GM10248 (cell line): ENCODE results near the gene IL17RB.

ENCODE experiments used
- CTCF ChIA-PET: fragments of 300-600 bp; sonication (Branson Sonifier 250); formaldehyde crosslinking; extraction: SDS; loops from one replicate; lab custom pipeline; 2021; ENCODE audit warnings: antibody characterized with exemption; lab: Yijun Ruan, JAX
- POLR2A ChIA-PET: fragments of 350-650 bp; sonication (Branson Sonifier 250); formaldehyde crosslinking; extraction: SDS; loops from one replicate; lab custom pipeline; 2020; ENCODE audit warnings: antibody characterized with exemption; lab: Yijun Ruan, JAX
- DNase-seq: peaks from one replicate; pipeline ENCODE4 v3.0.0; 2012; ENCODE audit errors: extremely low spot score
- TF ChIP-seq, protein P1 (sequence below): IDR thresholded peaks from 2 replicates; pipeline ENCODE4 v1.5.1; 2012; ENCODE audit warnings: mild to moderate bottlenecking, low read depth; ENCODE audit errors: extremely low read depth, missing control alignments, control extremely low read depth

The IL17RB gene

DNA sequence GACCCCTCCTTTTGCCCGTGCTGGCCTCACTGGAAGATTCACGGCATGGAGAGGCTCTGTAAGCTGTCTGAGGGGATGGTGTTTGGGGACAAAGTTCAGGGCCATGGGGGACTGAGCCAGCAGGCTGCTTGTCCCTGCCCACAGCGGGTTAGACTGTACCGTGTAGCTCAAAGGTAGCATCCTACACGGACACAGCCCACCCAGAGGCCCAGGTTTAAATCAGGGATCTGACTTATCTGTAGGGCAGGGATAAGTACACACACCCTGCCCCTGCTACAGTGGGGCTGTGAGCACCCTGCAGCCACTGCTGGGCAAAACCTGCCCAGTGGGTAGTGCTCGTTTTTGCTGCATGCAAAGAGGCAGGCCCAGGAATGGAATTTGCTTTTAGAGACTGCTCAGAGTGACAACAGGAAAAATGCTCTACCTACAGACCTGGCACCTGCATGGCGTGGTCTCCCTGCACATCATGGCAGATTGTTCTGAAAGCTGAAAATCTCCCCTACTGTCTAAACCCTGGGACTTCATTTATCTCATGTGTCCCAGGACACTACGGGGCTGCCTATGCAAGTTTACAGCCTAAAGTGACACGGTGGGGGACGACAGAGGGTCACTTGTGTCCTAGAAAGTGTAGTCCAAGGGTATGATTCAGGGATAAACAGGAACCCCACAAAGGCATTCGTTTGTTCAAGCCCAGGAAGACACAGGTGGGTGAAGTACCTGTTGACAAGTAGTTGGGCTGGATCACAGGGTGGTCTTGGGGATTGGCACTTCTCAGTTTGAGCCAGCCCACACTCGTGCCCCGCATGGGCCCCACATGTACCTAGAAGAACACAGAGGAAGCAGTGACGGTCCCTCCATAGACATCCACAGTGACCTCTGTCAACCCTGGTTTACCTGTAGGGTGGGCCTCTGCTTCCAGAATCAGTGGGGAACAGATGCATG, 27.9 kb upstream of the IL17RB start:
- POLR2A ChIA-PET: no interaction called here
- TF ChIP-seq, protein P1, sequence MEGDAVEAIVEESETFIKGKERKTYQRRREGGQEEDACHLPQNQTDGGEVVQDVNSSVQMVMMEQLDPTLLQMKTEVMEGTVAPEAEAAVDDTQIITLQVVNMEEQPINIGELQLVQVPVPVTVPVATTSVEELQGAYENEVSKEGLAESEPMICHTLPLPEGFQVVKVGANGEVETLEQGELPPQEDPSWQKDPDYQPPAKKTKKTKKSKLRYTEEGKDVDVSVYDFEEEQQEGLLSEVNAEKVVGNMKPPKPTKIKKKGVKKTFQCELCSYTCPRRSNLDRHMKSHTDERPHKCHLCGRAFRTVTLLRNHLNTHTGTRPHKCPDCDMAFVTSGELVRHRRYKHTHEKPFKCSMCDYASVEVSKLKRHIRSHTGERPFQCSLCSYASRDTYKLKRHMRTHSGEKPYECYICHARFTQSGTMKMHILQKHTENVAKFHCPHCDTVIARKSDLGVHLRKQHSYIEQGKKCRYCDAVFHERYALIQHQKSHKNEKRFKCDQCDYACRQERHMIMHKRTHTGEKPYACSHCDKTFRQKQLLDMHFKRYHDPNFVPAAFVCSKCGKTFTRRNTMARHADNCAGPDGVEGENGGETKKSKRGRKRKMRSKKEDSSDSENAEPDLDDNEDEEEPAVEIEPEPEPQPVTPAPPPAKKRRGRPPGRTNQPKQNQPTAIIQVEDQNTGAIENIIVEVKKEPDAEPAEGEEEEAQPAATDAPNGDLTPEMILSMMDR: no peak

DNA sequence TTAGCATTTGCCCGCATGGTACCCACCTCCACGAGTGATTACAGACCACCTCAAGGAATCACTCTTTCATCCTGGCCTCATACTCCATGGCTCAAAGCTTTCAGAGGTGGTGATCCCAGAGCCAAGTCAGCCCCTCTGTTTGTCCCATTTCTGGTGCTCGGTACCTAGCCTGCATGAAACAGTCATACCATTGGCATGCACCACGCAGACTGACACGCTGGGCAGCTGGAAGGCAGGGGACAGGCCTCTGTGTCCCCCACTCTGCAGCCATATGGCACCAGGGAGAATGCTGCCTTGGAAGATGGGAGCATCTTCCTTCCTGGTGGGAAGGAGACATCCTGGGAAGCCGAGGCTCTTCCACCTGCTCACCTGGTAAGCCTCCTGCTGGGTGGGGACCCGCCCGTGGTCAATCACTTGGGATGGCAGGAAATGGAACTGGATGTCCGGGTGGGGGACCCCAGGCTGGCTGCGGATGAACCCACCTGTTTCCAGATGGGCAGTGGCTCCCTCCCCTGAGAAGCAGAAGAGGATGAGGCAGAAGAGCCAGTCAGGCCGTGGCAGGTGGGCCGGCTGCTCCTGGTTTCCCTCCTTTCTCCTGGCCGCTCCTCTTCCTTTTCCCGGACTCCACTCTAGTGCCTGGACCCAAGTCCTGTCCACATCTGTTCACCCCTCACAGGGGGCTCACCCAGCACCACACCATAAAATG, 27.1 kb upstream of the IL17RB start:
- TF ChIP-seq, protein P1: no peak
- ChIA-PET POLR2A (no interaction called here), CTCF (no interaction called here)
- DNase-seq: no peak

More for the DNA sequence above, 27.9 kb upstream of the IL17RB start:
- no peak for DNase-seq
- CTCF ChIA-PET: no interaction called here

DNA sequence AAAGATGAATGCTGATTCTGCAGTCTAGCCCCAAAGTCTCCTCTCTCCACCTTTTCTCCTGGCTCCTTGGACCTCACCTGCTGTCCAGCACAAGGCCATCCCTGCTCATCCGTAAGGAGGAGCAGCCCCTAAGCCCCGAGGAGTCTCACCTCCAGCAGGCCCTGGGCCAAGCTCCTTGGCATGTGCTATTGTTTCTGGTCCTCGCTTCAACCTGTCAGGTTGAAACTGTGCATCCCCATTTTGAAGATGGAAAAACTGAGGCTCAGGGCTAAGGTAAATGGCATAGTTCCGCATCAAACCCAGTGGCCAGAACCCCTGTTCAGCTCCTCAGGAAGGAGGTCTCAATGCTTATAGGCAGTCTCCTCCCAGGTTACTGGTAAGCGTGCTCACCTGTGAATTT, 26.3 kb upstream of the IL17RB start:
- ChIA-PET POLR2A (no interaction called here), CTCF (no interaction called here)
- DNase-seq: no peak
- TF ChIP-seq, protein P1: no peak

DNA sequence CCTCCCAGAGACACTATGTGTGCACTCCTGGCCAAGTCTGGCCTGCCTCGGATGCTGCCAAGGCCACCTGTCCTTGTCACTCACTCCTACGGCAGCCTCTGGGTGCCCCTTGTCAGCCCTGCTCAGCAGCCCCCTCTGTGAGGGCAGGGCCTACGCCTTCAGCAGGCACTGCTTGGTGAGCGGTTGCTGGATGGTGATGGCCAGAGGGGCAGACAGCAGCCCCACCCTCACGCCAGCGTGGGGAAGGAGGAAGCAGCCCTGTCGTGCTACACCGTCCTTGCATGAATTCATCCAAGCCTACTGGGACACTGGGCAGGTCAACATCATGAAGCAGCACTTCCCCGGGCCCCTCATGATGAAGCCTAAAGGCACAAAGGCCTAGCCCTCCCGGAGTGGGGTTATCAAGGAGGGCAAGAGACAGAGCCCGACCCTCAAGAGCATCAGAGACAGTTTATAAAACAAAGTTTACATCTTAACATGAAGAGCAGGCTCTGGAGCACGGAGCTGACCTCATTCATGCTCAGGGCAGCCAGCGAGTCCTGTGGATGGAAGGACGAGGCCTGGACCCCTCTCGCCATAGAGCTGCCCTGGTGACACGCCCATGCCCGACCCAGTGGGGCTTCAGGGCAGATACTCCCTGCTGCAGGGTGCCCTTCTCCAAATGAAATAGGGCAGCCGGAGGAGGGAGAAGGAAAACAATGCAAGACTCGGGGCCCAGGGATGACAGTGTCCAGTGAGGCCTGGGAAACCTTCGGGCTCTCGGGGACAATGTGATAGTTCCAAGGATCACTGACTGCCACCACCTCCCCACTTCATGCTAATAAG, 25.4 kb upstream of the IL17RB start:
- TF ChIP-seq, protein P1: no peak
- no peak for DNase-seq
- CTCF ChIA-PET: interaction anchor here (1.4 kb wide), 1 partner anchor 14 kb away, joined by 3 read pairs; no protein-coding TSS in a partner anchor
- POLR2A ChIA-PET: no interaction called here

DNA sequence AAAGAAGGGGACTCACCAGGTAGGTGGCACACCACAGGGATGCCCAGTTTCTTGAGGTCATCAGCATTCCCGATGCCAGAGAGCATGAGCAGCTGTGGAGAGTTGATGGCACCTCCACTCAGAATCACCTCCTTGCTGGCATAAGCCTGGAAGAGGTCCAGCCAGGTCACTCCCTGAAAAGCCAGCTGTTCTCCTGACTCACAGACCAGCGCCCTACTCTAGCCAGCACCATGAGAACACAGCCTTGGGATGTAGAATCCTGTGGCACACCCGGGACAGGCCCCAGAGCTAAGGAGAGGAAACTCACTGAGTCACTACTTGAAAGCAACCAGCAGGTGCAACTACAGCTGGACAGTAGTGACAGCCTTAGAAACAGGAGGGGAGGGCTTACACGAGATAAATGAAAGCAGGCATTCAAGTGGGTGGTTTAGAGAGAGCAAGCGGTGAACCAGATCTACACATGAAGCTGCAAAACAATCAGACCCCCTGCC, 24.7 kb upstream of the IL17RB start:
- CTCF ChIA-PET: interaction anchor here (0.9 to 1.4 kb wide), 3 partner anchors 12 to 33 kb away, joined by 3 to 4 read pairs (median 3); no protein-coding TSS in a partner anchor
- POLR2A ChIA-PET: no interaction called here
- DNase-seq: no peak
- TF ChIP-seq, protein P1: no peak

DNA sequence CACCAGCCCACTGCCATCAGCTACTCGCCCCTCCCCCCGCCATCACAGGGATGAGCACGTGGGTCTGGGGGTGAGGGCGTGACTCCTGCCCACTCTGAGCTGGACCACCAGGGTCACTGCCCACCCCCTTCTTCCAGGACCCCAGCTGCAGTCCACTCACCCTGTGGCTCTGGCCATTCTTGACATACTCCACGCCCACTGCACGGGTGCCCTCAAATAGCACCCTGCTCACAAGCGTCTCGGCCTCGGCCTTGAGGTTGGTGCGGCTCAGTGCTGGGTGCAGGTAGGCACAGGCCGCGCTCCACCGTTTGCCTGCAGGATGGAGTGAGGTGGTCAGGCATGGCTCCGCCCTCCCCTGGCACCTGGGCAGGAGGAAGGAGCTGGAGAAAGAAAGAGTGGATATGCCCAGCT, 24.0 kb upstream of the IL17RB start:
- POLR2A ChIA-PET: no interaction called here
- CTCF ChIA-PET: interaction anchor here (0.9 to 1.4 kb wide), 3 partner anchors 12 to 34 kb away, joined by 3 to 4 read pairs (median 3); no protein-coding TSS in a partner anchor
- DNase-seq: no peak
- TF ChIP-seq, protein P1: no peak
